ENCODE data around the gene TTLL3. TPM values are rescaled to one million over a fixed set of nuclear protein-coding genes. Genes with fewer than 3 reads are reported as not detected.

The TTLL3 gene
- total RNA-seq, 2 donors from 2014 or later: 21.6 to 35.0 TPM

DNA sequence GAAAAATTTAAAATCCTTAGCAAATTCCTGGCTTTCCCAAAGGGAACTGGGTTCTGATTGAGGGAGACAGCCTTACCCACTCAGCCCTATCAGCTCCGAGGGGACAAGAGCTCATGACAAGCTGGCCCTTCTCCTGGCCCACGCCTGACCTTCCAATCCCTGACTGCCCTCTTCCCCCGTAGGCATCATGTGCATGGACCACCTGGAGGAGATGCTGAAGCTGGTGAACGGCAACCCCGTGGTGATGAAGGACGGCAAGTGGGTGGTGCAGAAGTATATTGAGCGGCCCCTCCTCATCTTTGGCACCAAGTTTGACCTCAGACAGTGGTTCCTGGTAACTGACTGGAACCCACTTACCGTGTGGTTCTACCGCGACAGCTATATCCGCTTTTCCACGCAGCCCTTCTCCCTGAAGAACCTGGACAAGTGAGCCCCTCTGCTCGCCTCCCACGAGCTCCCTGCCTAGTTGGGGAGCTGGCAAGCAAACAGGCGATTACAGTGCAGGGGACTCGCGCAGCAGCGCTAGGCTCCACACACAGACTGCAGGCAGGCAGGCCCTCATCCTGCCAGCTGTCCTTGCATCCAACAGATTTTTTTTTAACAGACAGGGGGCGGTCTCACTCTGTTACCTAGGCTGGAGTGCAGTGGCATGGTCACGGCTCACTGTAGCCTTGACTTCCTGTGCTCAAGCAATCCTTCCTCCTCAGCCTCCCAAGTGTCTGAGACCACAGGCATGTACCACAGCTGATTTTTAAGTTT lies 16.9 kb downstream of the TTLL3 start:
- WGBS, 2 experiments (ENCODE audit: insufficient coverage in 1 of 2, insufficient read length in 1 of 2): 85 to 86% methylated on average over 19 to 20 of the region's 20 CpGs
- peaks cover 3% of the 10 kb centered on the region for H3K36me3 Mint-ChIP-seq (ENCODE audit: low read depth)
- no peak overlapping the region for H3K4me3 ChIP-seq (ENCODE audit: low read length)
- H3K9ac ChIP-seq (ENCODE audit: extremely low read depth, low read length, poor library complexity, severe bottlenecking): no peak overlapping the region
- DNase-seq: peak; percentile 84
- no peaks in the 10 kb centered on the region for H3K4me1 Mint-ChIP-seq
- no peaks in the 10 kb centered on the region for H3K4me1 ChIP-seq (ENCODE audit: control insufficient read depth, insufficient read depth, low read length)
- H3K27ac ChIP-seq (ENCODE audit: low read depth, low read length): no peak overlapping the region
- no peaks in the 10 kb centered on the region for H3K36me3 ChIP-seq (ENCODE audit: control insufficient read depth, insufficient read depth, low read length)
- H3K27ac Mint-ChIP-seq: no peak overlapping the region
- TF ChIP-seq, protein P1, sequence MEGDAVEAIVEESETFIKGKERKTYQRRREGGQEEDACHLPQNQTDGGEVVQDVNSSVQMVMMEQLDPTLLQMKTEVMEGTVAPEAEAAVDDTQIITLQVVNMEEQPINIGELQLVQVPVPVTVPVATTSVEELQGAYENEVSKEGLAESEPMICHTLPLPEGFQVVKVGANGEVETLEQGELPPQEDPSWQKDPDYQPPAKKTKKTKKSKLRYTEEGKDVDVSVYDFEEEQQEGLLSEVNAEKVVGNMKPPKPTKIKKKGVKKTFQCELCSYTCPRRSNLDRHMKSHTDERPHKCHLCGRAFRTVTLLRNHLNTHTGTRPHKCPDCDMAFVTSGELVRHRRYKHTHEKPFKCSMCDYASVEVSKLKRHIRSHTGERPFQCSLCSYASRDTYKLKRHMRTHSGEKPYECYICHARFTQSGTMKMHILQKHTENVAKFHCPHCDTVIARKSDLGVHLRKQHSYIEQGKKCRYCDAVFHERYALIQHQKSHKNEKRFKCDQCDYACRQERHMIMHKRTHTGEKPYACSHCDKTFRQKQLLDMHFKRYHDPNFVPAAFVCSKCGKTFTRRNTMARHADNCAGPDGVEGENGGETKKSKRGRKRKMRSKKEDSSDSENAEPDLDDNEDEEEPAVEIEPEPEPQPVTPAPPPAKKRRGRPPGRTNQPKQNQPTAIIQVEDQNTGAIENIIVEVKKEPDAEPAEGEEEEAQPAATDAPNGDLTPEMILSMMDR (conservative IDR thresholded peaks at IDR 0.05): peak; percentile 73
- no peaks in the 10 kb centered on the region for H3K27me3 Mint-ChIP-seq (ENCODE audit: insufficient read depth)
- H3K27me3 ChIP-seq (ENCODE audit: control insufficient read depth, insufficient read depth, low read length, poor library complexity, severe bottlenecking): no peaks in the 10 kb centered on the region
- no peaks in the 10 kb centered on the region for H3K9me3 ChIP-seq (ENCODE audit: control insufficient read depth, low read length)
- H3K4me3 Mint-ChIP-seq: no peak overlapping the region
- no peaks in the 10 kb centered on the region for H3K9me3 Mint-ChIP-seq

GRCh38 chr3:9828801-9829755 lies 19.0 kb downstream of the TTLL3 start:
- no peak overlapping the region for H3K4me3 ChIP-seq (ENCODE audit: low read length)
- H3K27ac Mint-ChIP-seq: no peak overlapping the region
- no peaks in the 10 kb centered on the region for H3K9me3 Mint-ChIP-seq
- H3K4me1 Mint-ChIP-seq: no peaks in the 10 kb centered on the region
- H3K27me3 ChIP-seq (ENCODE audit: control insufficient read depth, insufficient read depth, low read length, poor library complexity, severe bottlenecking): no peaks in the 10 kb centered on the region
- no peaks in the 10 kb centered on the region for H3K9me3 ChIP-seq (ENCODE audit: control insufficient read depth, low read length)
- no peak overlapping the region for H3K4me3 Mint-ChIP-seq
- no peaks in the 10 kb centered on the region for H3K27me3 Mint-ChIP-seq (ENCODE audit: insufficient read depth)
- TF ChIP-seq, protein P1 (conservative IDR thresholded peaks at IDR 0.05): no peak
- DNase-seq: no peak
- H3K36me3 ChIP-seq (ENCODE audit: control insufficient read depth, insufficient read depth, low read length): no peaks in the 10 kb centered on the region
- no peak overlapping the region for H3K27ac ChIP-seq (ENCODE audit: low read depth, low read length)
- no peaks in the 10 kb centered on the region for H3K4me1 ChIP-seq (ENCODE audit: control insufficient read depth, insufficient read depth, low read length)
- WGBS, 2 experiments (ENCODE audit: insufficient coverage in 1 of 2, insufficient read length in 1 of 2): 96% methylated on average over 9 to 17 of the region's 17 CpGs
- H3K9ac ChIP-seq (ENCODE audit: extremely low read depth, low read length, poor library complexity, severe bottlenecking): no peak overlapping the region
- peaks cover 4% of the 10 kb centered on the region for H3K36me3 Mint-ChIP-seq (ENCODE audit: low read depth)

- TF ChIP-seq, protein P1 (conservative IDR thresholded peaks at IDR 0.05): no peak
- Histone ChIP-seq H3K36me3 (ENCODE audit: control insufficient read depth, insufficient read depth, low read length) (peaks cover 10% of the 10 kb centered on the region), H3K27me3 (ENCODE audit: control insufficient read depth, insufficient read depth, low read length, poor library complexity, severe bottlenecking) (no peaks in the 10 kb centered on the region), H3K4me1 (ENCODE audit: control insufficient read depth, insufficient read depth, low read length) (no peaks in the 10 kb centered on the region), H3K9me3 (ENCODE audit: control insufficient read depth, low read length) (no peaks in the 10 kb centered on the region), H3K27ac (ENCODE audit: low read depth, low read length) (no peak overlapping the region), H3K9ac (ENCODE audit: extremely low read depth, low read length, poor library complexity, severe bottlenecking) (no peak overlapping the region), H3K4me3 (ENCODE audit: low read length) (no peak overlapping the region)
- Mint-ChIP-seq H3K36me3 (ENCODE audit: low read depth) (peaks cover 15% of the 10 kb centered on the region), H3K4me1 (no peaks in the 10 kb centered on the region), H3K27me3 (ENCODE audit: insufficient read depth) (no peaks in the 10 kb centered on the region), H3K4me3 (no peak overlapping the region), H3K27ac (no peak overlapping the region), H3K9me3 (no peaks in the 10 kb centered on the region)
- no peak for DNase-seq
- 80 to 97% methylated on average over 1 to 3 of the region's 3 CpGs for WGBS, 2 experiments (ENCODE audit: insufficient coverage in 1 of 2, insufficient read length in 1 of 2)
Observed at GRCh38 chr3:9831253-9831652, 21.2 kb downstream of the TTLL3 start.

All from endodermal cell (in vitro differentiated cells).